ENCODE data around the gene CCPG1.

Gene CCPG1

DNA sequence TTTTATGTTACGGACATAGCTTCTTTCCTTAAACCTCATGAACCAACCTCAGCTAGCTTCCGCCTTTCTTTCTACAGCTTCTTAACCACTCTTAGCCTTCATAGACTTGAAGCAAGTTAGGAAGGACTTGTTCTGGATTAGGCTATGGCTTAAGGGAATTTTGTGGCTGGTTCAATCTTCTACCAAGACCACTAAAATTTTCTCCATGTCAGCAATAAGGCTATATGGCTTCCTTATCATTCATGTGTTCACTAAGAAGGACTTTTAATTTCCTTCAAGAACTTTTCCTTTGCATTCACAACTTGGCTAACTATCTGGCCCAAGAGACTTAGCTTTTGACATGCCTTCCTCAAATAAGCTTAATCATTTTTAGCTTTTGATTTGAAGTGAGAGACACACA lies 24.5 kb downstream of the CCPG1 start:
- no peaks in the 10 kb centered on the region for H3K27me3 ChIP-seq (replicated peaks)
- TF ChIP-seq, protein P1, sequence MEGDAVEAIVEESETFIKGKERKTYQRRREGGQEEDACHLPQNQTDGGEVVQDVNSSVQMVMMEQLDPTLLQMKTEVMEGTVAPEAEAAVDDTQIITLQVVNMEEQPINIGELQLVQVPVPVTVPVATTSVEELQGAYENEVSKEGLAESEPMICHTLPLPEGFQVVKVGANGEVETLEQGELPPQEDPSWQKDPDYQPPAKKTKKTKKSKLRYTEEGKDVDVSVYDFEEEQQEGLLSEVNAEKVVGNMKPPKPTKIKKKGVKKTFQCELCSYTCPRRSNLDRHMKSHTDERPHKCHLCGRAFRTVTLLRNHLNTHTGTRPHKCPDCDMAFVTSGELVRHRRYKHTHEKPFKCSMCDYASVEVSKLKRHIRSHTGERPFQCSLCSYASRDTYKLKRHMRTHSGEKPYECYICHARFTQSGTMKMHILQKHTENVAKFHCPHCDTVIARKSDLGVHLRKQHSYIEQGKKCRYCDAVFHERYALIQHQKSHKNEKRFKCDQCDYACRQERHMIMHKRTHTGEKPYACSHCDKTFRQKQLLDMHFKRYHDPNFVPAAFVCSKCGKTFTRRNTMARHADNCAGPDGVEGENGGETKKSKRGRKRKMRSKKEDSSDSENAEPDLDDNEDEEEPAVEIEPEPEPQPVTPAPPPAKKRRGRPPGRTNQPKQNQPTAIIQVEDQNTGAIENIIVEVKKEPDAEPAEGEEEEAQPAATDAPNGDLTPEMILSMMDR (IDR thresholded peaks at IDR 0.05; ENCODE audit: low read depth, low read length, missing control alignments) = no peak
- H3K27ac ChIP-seq = no peak overlapping the region
- in situ Hi-C loops (cut with HindIII; ENCODE audit: low pct_ligation_motif_present, low sequenced_read_pairs) = no loop called here
- no peak for DNase-seq
- no peak overlapping the region for H3K4me3 ChIP-seq (ENCODE audit: low read depth, low read length)
- H3K36me3 ChIP-seq (replicated peaks) = peaks cover 14% of the 10 kb centered on the region

DNA sequence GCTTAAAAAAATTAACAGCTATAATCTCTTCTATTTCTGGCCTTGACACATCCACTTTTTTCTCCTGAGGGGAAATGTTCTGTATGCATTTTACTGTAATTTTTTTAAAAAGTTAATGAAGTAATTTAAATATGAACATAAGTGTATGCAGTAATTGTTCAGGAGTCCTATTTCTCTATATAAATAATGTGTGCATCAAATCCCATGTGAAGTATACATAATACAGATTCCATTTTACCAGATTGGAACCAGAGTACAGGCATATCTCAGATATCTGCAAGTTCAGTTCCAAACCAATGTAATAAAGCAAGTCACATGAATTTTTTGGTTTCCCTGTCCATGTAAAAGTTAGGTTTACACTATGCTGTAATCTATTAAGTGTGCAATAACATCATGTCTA lies 26.6 kb downstream of the CCPG1 start:
- no peak overlapping the region for H3K27ac ChIP-seq
- no peak for DNase-seq
- H3K4me3 ChIP-seq (ENCODE audit: low read depth, low read length) = no peak overlapping the region
- H3K27me3 ChIP-seq (replicated peaks) = no peaks in the 10 kb centered on the region
- peaks cover 10% of the 10 kb centered on the region for H3K36me3 ChIP-seq (replicated peaks)
- in situ Hi-C loops (cut with HindIII; ENCODE audit: low pct_ligation_motif_present, low sequenced_read_pairs) = no loop called here
- TF ChIP-seq, protein P1 (IDR thresholded peaks at IDR 0.05; ENCODE audit: low read depth, low read length, missing control alignments) = no peak

DNA sequence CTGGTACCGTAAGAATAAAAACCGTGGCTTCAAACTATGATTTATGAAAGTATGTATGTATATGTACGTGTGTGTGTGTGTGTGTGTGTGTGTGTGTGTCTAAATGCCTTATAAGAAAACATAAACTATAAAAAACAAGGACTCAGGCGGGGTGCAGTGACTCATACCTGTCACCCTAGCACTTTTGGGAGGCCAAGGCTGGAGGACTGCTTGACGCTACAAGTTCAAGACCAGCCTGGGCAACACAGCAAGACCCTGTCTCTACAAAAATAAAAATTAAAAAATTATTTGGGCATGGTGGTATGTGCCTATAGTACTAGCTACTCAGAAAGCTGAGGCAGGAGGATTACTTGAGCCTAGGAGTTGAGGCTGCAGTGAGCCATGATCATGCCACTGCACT lies 29.1 kb downstream of the CCPG1 start:
- H3K36me3 ChIP-seq (replicated peaks) = peaks cover 15% of the 10 kb centered on the region
- H3K27ac ChIP-seq = no peak overlapping the region
- H3K27me3 ChIP-seq (replicated peaks) = no peaks in the 10 kb centered on the region
- in situ Hi-C loops (cut with HindIII; ENCODE audit: low pct_ligation_motif_present, low sequenced_read_pairs) = no loop called here
- no peak overlapping the region for H3K4me3 ChIP-seq (ENCODE audit: low read depth, low read length)
- no peak for DNase-seq
- TF ChIP-seq, protein P1 (IDR thresholded peaks at IDR 0.05; ENCODE audit: low read depth, low read length, missing control alignments) = no peak

DNA sequence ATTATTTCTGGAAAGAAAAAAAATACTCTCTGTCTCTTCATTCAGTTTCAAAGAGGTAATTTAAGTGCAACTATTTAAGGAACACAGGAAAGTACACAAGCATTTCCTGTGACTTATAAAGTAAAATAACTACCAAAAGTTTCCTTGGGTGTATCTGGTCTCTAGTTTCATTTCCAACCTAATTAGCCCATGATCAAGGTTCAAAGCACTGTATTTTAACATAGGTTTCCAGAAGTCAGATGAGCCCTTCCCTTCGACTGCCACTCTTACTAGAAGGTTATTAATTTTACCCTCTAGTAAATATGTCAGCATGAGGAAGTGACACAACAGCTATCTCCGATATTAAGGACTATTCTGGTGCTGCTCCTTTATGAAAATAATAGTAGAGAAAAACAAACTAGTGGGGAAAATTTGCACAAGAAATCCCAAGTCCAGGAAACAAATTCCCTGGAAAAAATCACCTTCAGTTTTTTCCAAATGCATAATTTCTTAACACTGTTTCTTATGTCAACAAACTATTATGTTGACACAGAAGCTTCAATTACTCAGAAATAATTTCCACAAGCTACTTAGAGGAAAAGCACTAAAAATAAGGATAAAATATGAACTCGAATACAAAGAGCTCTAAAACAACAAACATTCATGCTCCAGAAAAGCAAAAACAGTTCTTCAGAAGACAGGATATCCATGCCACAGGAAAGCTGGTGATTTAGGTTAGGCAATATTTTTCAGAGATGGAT lies 35.3 kb downstream of the CCPG1 start:
- H3K27ac ChIP-seq = no peak overlapping the region
- H3K27me3 ChIP-seq (replicated peaks) = no peaks in the 10 kb centered on the region
- peaks cover 7% of the 10 kb centered on the region for H3K36me3 ChIP-seq (replicated peaks)
- H3K4me3 ChIP-seq (ENCODE audit: low read depth, low read length) = no peak overlapping the region
- no peak for DNase-seq
- in situ Hi-C loops (cut with HindIII; ENCODE audit: low pct_ligation_motif_present, low sequenced_read_pairs) = no loop called here
- TF ChIP-seq, protein P1 (IDR thresholded peaks at IDR 0.05; ENCODE audit: low read depth, low read length, missing control alignments) = no peak

DNA sequence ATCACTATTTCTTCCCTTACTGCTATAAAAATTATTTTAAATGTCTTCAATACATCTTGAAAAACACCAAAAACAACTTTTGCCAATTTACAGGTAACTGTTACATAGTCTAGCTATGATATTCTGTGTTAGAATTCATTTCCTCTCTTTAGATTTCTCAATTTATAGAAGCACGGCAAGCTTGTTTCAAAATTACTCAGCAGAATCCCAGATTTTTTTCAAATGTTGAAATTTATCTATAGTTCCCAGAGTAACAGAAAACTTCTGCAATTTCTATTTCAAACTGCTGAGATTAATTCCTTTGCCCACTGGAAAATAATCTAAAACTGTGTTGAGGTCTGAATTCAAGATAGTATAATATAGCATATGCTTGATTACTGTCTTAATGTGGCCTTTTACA lies 41.2 kb downstream of the CCPG1 start:
- TF ChIP-seq, protein P1 (IDR thresholded peaks at IDR 0.05; ENCODE audit: low read depth, low read length, missing control alignments) = no peak
- no peak for DNase-seq
- Histone ChIP-seq H3K4me3 (ENCODE audit: low read depth, low read length) (no peak overlapping the region), H3K27ac (no peak overlapping the region), H3K36me3 (replicated peaks) (no peaks in the 10 kb centered on the region), H3K27me3 (replicated peaks) (no peaks in the 10 kb centered on the region)
- in situ Hi-C loops (cut with HindIII; ENCODE audit: low pct_ligation_motif_present, low sequenced_read_pairs) = no loop called here

DNA sequence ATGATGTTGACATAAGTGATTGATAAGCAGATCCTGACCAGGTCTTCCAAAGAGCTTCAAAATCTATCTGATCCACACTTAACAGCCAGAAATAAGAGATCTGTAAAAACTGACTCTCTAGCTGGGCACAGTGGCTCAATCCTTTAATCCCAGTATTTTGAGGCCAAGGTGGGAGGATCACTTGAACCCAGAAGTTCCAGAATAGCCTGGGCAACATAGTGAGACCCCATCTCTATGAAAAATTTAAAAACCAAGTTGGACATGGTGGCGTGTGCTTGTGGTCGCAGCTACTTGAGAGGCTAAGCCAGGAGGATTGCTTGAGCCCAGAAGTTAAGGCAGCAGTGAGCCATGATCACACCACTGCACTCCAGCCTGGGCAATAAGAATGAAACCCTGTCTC lies 45.5 kb downstream of the CCPG1 start:
- H3K36me3 ChIP-seq (replicated peaks) = no peaks in the 10 kb centered on the region
- no peaks in the 10 kb centered on the region for H3K27me3 ChIP-seq (replicated peaks)
- H3K27ac ChIP-seq = no peak overlapping the region
- DNase-seq = no peak
- TF ChIP-seq, protein P1 (IDR thresholded peaks at IDR 0.05; ENCODE audit: low read depth, low read length, missing control alignments) = no peak
- no peak overlapping the region for H3K4me3 ChIP-seq (ENCODE audit: low read depth, low read length)
- in situ Hi-C loops (cut with HindIII; ENCODE audit: low pct_ligation_motif_present, low sequenced_read_pairs) = no loop called here

Measured in brain microvascular endothelial cell (primary cell).